Fibroblast of peridontal ligament (primary cell): Measurements from ENCODE around the gene CAMK1D.
"Not testable (repeated sequence)": the region's sequence is repeated elsewhere in the genome, so short reads cannot be mapped to it uniquely, and the experiment has no call there.

ENCODE experiments used
- DNase-seq: peaks from one replicate; pipeline ENCODE4 v3.0.0-alpha.2; 2010; ENCODE audit errors: extremely low read depth

The CAMK1D gene

DNA sequence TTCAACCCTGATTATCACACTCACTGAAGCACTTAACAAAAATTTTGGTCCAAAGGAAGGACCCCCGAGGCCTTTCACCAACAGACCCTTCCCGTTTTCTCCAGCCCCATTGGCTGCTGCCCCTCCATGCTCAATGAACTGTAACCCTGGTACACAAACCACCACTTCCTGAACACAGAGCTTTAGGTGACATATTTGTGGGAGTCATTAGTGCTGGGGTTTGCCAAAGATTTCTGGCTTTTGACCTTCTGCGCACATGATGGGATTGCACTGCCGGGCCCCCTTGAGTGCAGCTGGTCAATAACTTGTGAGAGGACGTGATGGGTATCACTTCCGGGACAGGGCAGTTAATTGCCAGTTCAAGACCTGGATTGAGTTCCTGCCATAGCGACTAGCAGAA, 9.0 kb upstream of the CAMK1D start:
- no peak for DNase-seq

- no peak for DNase-seq
Observed at GRCh38 chr10:12340937-12341336, 8.4 kb upstream of the CAMK1D start.

DNA sequence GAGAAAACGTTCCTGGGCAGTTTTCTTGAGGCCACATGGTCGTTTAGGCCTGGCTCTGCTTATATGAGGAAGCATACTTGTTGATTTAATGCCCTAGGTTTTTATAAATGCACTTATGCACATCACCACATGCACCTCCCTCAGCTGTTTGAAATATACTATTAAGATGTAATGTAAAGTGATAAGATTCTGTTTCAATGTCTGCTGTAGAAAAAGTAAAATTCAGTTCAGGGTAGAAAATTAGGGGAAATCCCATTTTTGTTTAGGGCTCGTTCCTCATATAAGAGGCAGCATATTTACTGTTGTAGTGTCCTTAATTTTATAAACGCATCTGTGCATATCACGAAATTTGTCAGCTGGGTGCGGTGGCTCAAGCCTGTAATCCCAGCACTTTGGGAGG, 7.8 kb upstream of the CAMK1D start:
- no peak for DNase-seq

GRCh38 chr10:12344375-12345110, 4.8 kb upstream of the CAMK1D start:
- no peak for DNase-seq

- no peak for DNase-seq
Observed at GRCh38 chr10:12346707-12347106, 2.6 kb upstream of the CAMK1D start.

- no peak for DNase-seq
Observed at GRCh38 chr10:12348294-12348869, 965 bp upstream of the CAMK1D start.

- no peak for DNase-seq
Observed at GRCh38 chr10:12349629-12350166, 351 bp downstream of the CAMK1D start.

GRCh38 chr10:12350167-12350872, 973 bp downstream of the CAMK1D start:
- peak; percentile 29 for DNase-seq

DNA sequence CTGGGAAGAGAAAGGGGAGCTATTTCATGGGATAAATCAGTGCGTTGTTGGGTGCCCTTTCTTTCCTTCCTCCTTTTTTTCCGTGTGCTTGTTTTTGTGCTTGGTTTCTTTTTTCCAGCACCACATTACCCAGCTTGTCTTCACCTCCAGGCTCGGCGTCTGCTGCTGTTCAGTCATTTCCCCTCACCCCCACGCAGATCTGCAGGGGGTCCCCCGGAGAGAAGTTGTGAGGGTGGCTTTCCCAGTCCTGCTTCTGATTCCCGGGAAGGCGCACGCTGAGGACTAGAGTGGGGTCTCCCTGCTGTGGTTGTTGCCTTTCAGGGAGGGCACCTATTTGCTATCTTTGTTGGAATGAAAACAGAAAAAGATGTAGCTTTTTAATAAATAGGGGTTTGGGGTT, 1.6 kb downstream of the CAMK1D start:
- DNase-seq, result no peak

GRCh38 chr10:12351447-12351846, 2.1 kb downstream of the CAMK1D start:
- DNase-seq, result no peak

DNA sequence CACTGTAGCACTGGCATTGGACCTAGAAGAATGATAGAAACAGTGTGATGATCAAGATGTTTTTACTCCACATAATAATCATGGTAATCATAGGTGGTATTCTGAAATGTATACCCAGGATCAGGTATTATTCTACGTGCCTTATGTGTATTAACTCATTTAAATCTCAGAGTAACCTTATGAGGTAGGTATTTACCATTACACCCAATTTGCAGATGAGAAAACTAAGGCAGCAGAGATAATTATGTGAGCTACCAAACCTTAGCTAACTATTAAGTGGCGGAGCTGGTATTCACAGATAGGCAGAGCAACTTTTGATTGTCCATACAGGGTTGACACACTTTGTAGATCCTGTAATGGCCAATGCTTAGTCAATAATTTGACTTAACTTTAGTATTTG, 2.5 kb downstream of the CAMK1D start:
- no peak for DNase-seq

GRCh38 chr10:12353399-12354242, 4.3 kb downstream of the CAMK1D start:
- DNase-seq, result no peak

GRCh38 chr10:12354696-12355095, 5.3 kb downstream of the CAMK1D start:
- DNase-seq, result not testable (repeated sequence)

GRCh38 chr10:12355384-12355783, 6.0 kb downstream of the CAMK1D start:
- DNase-seq, result no peak

GRCh38 chr10:12357525-12358151, 8.3 kb downstream of the CAMK1D start:
- DNase-seq, result no peak

DNA sequence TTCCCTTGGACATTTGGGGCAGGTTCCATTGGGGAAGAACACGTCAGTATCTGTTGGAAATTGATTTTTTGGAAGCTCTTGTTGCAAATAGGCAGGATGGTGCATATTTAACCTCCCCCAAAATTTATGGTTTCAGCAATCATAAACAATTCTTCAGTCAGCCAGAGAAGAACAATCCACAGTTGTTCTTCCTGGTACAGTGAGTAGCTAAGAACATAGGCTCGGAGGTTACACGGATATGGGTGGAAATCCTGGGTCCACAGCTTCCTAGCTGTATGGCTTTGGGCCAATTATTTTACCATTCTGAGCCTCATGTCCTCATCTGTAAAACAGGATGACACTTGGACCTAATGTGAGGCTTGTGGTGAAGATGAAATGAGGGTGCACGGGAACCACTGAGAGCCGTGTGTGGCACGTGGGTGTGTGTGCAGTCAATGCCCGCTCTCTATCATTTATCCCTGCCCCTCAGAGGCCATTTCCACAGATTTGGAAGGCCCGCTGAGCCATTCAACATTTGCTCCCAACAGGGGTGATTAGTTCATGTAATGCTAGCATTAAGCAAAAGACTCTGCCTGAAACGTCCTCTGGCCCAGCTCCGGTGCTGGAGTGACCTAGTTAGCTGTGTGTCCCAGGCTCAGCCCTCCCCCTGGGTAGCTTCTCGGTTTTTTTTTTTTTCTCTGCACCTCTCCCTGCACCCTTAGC, 9.7 kb downstream of the CAMK1D start:
- no peak for DNase-seq

DNA sequence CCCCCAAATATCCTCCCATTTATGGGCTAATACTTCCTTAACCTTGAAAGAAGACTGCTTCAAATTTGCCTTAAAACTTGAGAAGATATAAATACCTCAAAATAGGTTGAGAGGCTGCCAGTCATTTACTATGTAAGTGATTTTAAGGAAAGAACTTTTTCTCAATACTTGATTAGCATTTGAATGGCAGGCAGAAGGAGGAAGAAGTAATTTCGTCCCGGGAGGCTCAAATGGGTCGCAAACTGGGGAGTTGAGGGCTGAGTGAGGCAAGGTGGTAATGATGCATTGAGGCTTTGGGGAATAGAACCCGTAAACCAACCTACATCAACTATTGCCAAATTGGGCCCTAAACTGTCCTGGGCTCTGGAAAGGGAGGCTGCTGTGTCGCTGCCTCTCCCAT, 11.1 kb downstream of the CAMK1D start:
- no peak for DNase-seq

- DNase-seq, result not testable (repeated sequence)
Observed at GRCh38 chr10:12361115-12361514, 11.8 kb downstream of the CAMK1D start.

DNA sequence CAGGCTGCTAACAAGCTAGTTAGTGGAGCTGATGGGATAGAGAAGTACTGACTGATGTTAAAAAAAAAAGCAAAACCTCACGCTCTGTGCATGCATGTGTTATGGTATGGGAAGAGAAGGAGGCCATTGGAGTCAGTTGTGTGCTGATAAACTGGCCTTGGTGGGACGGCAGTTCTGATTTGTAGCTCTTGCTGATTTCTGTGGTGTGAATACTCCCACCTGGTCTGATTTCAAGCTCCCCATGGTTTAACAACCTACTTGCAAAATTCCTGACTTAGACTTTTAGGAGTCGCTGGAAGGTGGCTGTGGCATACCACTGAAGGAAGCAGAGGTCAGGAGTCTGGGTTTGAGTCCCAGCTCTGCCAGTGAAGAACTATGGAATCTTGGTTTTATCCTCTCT, 15.2 kb downstream of the CAMK1D start:
- no peak for DNase-seq

DNA sequence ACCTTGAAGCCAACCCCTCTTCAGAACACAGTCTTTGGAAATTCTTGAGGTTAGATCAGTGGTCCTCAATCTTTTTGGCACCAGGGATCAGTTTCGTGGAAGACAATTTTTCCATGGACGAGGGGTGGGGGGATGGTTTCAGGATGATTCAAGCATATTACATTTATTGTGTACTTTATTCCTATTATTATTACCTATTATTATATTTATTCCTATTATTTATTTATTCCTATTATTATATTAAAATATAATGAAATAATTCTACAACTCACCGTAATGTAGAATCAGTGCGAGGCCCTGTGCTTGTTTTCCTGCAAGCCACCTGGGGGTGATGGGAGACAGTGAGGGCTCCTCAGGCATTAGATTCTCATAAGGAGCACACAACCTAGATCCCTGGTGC, 17.9 kb downstream of the CAMK1D start:
- no peak for DNase-seq

DNA sequence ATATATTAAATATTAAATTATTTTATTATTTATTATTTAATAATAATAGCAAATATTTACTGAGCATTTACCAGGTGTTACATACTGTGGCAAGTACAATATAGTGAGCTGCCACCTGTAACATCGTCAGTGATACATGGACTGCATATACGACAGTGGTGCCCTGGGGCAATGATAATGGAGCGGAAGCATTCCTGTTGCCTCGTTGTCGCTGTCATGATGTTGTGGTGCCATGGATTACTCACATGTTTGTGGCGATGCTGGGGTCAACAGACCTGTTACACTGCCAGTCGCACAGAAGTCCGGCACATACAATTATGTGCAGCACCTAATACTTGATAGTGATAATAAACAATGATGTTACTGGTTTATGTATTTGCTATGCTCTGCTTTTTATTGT, 20.6 kb downstream of the CAMK1D start:
- DNase-seq, result no peak
